Retinal pigment epithelial cell (primary cell): Measurements from ENCODE around the gene TAS2R20.

Experiments
- DNase-seq: peaks from one replicate; pipeline ENCODE4 v3.0.0-alpha.2; 2010; ENCODE audit warnings: low read depth
- H3K4me3 ChIP-seq: 2 replicates; pipeline ENCODE4 v1.5.1; 2011; ENCODE audit warnings: mild to moderate bottlenecking, low read length, control low read depth, moderate library complexity
- CTCF ChIP-seq: conservative IDR thresholded peaks from 2 replicates; pipeline ENCODE4 v1.5.1; 2011; ENCODE audit warnings: low read depth, low read length, control low read depth, inconsistent platforms

The TAS2R20 gene

DNA sequence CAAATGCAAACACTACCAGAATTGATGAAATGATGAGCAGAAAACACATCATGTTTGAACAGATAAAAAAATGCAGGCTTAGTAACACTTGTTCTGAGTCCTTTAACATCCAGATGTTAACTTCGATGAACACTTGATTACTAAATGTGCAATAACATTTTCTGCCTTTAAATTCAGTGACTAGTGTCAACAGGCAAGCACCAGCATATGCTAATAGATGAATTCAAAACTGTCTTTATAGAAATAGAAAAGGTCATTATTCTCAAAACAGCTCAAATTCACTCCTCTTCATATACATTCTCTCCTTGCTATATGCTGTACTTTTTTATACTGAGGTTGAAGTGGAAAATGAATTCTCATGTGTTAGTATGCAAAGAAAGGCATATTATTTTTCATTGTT lies 24.4 kb upstream of the TAS2R20 start, which contains the start of gene TAS2R19:
Gene TAS2R19, minus strand, starts transcription at position 101 of the 400 bp plus-strand sequence. Its CDS starts 49 bp downstream, at position 52.
- H3K4me3 ChIP-seq = no peak within 1 kb of the TSS
- no peak for TF ChIP-seq CTCF
- DNase-seq = no peak

DNA sequence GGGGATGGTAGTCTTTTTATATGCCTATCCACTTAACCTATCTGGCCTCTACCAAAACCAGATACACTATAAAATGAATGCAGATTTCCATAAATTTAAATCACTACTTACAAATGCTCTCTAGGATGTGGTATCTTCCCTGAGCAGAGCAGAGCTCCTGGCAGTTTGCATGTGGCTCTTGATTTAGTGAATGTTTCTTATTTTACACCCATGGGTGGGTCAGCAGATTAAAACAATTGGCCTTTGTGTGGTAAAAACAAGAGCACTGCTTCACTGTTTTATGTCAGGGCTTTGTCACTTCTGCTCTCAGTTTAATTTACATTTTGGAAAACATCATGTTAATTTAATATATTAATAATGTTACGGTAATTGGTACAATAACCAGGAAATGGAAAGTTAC lies 18.8 kb upstream of the TAS2R20 start:
- TF ChIP-seq CTCF = no peak
- DNase-seq = no peak
- H3K4me3 ChIP-seq = no peak overlapping the region

DNA sequence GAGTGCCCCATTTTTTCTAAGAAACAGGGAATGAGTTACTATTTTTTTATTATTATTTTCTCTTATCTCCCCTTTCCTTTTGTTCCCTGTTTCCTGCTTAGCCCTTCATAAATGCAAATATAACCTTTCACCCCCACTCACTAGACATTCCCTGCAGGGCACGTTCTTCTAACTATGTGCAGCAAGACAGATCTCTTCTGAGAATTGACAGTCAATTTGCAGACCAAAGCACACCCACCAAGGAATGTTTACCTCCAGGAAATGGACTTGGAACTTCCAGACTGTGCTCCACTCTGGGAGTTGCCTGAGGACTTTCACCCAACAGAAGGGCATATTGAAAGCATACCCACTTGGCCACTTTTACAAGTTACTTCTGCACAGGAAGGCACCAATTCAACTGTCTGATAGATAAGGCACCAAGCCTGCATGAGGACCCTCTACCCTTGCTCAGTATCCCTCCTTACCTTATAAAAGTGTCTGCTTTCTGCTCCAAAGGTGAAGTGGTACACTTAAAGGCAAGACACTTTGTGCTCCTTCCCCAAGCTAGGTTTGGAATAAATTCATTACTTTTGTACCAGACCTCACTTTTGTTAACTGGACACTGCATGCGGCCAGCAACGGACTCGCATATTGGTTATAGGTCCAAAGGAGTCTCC lies 17.8 kb upstream of the TAS2R20 start:
- no peak overlapping the region for H3K4me3 ChIP-seq
- no peak for TF ChIP-seq CTCF
- DNase-seq = no peak

DNA sequence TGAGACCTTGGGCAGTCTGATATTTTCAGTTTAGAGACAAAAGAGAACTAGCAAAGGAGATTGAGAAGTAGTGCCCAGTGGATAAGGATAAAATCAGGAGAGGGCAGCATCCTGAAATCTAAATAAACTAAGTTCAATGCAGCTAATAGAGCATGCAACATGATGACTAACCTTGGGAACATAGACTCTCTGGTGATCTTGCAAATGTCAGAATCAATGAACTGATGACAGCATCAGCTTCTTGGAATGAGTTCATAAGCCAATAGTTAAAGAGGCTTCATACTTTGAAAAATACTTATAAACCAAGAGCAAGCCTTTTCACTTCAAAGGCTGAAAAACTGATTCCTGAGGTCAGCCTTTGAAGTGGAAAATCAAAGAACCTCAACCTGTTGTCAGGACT lies 16.1 kb upstream of the TAS2R20 start:
- H3K4me3 ChIP-seq = no peak overlapping the region
- DNase-seq = no peak
- TF ChIP-seq CTCF = no peak

DNA sequence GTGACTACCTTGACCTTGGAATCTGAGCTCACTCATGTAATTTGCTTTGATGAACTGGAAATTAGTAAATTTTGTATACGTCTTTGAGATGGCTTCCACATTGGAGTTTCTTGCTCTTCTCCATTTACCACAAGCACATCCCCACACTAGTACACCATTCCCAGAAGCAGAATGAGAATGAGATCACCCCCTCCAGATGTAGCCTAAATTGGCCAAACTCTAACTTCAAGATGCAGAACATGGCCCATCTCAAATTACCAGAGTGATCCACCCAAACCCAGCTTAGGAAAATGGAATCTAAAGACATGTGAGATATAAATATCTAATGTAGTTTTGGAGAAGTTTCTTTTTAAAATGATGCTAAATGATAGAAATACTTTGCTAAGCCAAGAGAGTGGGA lies 9.5 kb upstream of the TAS2R20 start:
- H3K4me3 ChIP-seq = no peak overlapping the region
- TF ChIP-seq CTCF = no peak
- DNase-seq = no peak

- no peak for TF ChIP-seq CTCF
Observed at GRCh38 chr12:10994307-10994706, 3.8 kb downstream of the TAS2R20 start.

DNA sequence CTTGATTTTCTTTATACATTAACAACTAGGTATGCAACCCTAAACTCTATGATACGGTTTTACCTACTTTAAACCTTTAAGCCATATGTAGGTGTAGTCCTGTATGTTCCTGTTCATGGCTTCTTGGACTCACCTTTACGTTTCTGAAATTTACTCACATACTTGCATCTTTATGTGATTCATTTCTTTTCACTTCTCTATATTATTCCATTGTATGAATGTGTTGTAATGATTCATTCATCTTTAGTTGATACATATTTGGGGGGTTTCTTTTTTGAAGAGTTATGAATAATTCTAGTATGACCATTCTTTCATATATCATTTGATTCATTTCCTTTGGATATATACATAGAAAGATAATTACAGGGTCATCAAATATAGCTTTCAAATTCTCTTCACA lies 9.0 kb downstream of the TAS2R20 start:
- no peak overlapping the region for H3K4me3 ChIP-seq
- no peak for TF ChIP-seq CTCF
- no peak for DNase-seq

More at GRCh38 chr12:10994307-10994706, 3.8 kb downstream of the TAS2R20 start:
- no peak for DNase-seq
- no peak overlapping the region for H3K4me3 ChIP-seq
